Measurements from ENCODE around the gene TTC14.

DNA sequence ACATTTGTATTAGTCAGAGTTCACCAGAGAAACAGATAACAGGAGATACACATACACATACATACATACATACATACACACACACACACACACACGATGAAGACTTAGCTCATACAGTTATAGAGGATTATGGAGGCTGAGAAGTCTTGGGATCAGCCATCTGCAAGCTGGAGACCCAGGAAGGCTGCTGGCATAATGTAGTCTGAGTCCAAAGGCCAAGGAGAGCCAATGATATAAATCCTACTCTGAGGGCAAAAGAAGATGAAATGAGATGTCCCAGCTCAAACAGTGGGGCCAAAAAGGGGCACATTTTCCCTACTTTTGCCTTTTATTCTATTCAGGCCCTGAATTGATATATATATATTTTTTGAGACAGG, 6.4 kb upstream of the TTC14 start:
- TF ChIP-seq TARDBP (IDR thresholded peaks at IDR 0.05) (no peak), ARNT (IDR thresholded peaks at IDR 0.05) (no peak), SP1 (IDR thresholded peaks at IDR 0.05) (no peak)
